T-helper 22 cell (primary cell): ENCODE measurements around the gene LRRC8C.

Experiments used
- DNase-seq: peaks from one replicate; pipeline ENCODE4 v3.0.0-alpha.2; 2020; ENCODE audit warnings: low read depth

LRRC8C gene

GRCh38 chr1:89633800-89634625, 1.1 kb downstream of the LRRC8C start:
- no peak for DNase-seq

- DNase-seq = no peak
These were observed 3.2 kb downstream of the LRRC8C start for GRCh38 chr1:89635825-89636815.

- DNase-seq = no peak
These were observed 4.6 kb downstream of the LRRC8C start for GRCh38 chr1:89637496-89637895.

- DNase-seq = no peak
These were observed 7.5 kb downstream of the LRRC8C start for GRCh38 chr1:89640440-89640839.

GRCh38 chr1:89641781-89642180, 8.9 kb downstream of the LRRC8C start:
- DNase-seq = no peak

GRCh38 chr1:89643577-89643976, 10.7 kb downstream of the LRRC8C start:
- no peak for DNase-seq

GRCh38 chr1:89644119-89644814, 11.3 kb downstream of the LRRC8C start:
- DNase-seq = no peak

- no peak for DNase-seq
These were observed 13.3 kb downstream of the LRRC8C start for GRCh38 chr1:89646259-89646658.

GRCh38 chr1:89649783-89650182, 16.9 kb downstream of the LRRC8C start:
- no peak for DNase-seq

GRCh38 chr1:89652373-89652772, 19.5 kb downstream of the LRRC8C start:
- no peak for DNase-seq

- peak; percentile 30 for DNase-seq
These were observed 25.0 kb downstream of the LRRC8C start for GRCh38 chr1:89657886-89658285.

GRCh38 chr1:89659322-89660081, 26.6 kb downstream of the LRRC8C start:
- DNase-seq = peak; percentile 8

- DNase-seq = no peak
These were observed 27.5 kb downstream of the LRRC8C start for GRCh38 chr1:89660224-89661061.

GRCh38 chr1:89665941-89666340, 33.0 kb downstream of the LRRC8C start:
- DNase-seq = no peak

- no peak for DNase-seq
These were observed 33.7 kb downstream of the LRRC8C start for GRCh38 chr1:89666640-89667039.

GRCh38 chr1:89667691-89668090, 34.8 kb downstream of the LRRC8C start:
- no peak for DNase-seq

- no peak for DNase-seq
These were observed 36.0 kb downstream of the LRRC8C start for GRCh38 chr1:89668961-89669360.

GRCh38 chr1:89669441-89669840, 36.5 kb downstream of the LRRC8C start:
- no peak for DNase-seq

GRCh38 chr1:89670163-89670562, 37.2 kb downstream of the LRRC8C start:
- DNase-seq = no peak

- no peak for DNase-seq
These were observed 37.8 kb downstream of the LRRC8C start for GRCh38 chr1:89670711-89671110.
